Body of pancreas (tissue), 4 donors: Measurements from ENCODE around the gene SETBP1. TPM values are rescaled to one million over a fixed set of nuclear protein-coding genes. Genes with fewer than 3 reads are reported as not detected.

Experiments used
- ATAC-seq: fragments of 150-250 bp; one replicate; pipeline ENCODE4 v1.9.1; 2016
- DNase-seq, 4 donors: peaks; one replicate each; pipeline ENCODE4 v3.0.0-alpha.2; 2019
- H3K27ac ChIP-seq, 4 donors: fragments of 200-600 bp; sonication (generic); 1 replicate in 3 of 4; 2 replicates in 1 of 4; pipeline versions ENCODE4 v1.5.1 to v1.6.1; 2016 to 2019; ENCODE audit warnings: mild to moderate bottlenecking in 1 of 4, mixed read lengths in 1 of 4, moderate library complexity in 1 of 4
- H3K27me3 ChIP-seq, 2 donors: fragments of 200-600 bp; sonication (generic); one replicate each; pipeline ENCODE4 v1.6.0; 2016; ENCODE audit warnings: mild to moderate bottlenecking in 1 of 2
- H3K36me3 ChIP-seq, 2 donors: fragments of 200-600 bp; sonication (generic); replicated peaks in 1 of 2; 2 replicates each; pipeline ENCODE4 v1.5.1; 2016; ENCODE audit warnings: low read depth in 2 of 2; ENCODE audit not compliant: insufficient read depth in 1 of 2
- H3K4me1 ChIP-seq: fragments of 200-600 bp; sonication (generic); one replicate; pipeline ENCODE4 v1.6.0; 2016
- H3K4me3 ChIP-seq, 2 donors: fragments of 200-600 bp; sonication (generic); 1 replicate in 1 of 2; 2 replicates in 1 of 2; pipeline ENCODE4 v1.5.1; 2016 to 2019
- H3K9me3 ChIP-seq, 3 donors: fragments of 200-600 bp; sonication (generic); 1 replicate in 2 of 3; 2 replicates in 1 of 3; pipeline ENCODE4 v1.5.1; 2016
- CTCF ChIP-seq, 7 experiments: fragments of 450-650 bp in 4 of 7; fragments of 200-600 bp in 3 of 7; sonication (generic) in 3 of 7; IDR thresholded peaks; one replicate each; pipeline ENCODE4 v1.5.1; 2016 to 2019; ENCODE audit warnings: antibody characterized with exemption in 7 of 7
- POLR2A ChIP-seq, 3 donors: fragments of 450-650 bp; IDR thresholded peaks; one replicate each; pipeline ENCODE4 v1.6.1; 2016; ENCODE audit warnings: antibody characterized with exemption in 3 of 3, mild to moderate bottlenecking in 2 of 3
- WGBS, 2 donors: methylation state at CpG; one replicate each; pipeline ENCODE4 v1.1.5; 2017; 5-methylcytosine and 5-hydroxymethylcytosine counted together
- intact Hi-C: fragments of 100-400 bp; cut with DNase I; formaldehyde crosslinking; loops from one replicate; pipeline ENCODE4 v1.15.1; 2023
- total RNA-seq, 2 donors: library from RNA; depleted of rRNA; stranded (reverse); fragments of >200 nt; gene quantifications; one replicate each; pipeline ENCODE4 v1.1.0, GENCODE V29; 2016

SETBP1 gene
- total RNA-seq, 2 donors from 2014 or later, result 23.6 to 37.2 TPM

GRCh38 chr18:44685296-44685695 lies 4.6 kb downstream of the SETBP1 start:
- 40 to 53% methylated on average over 6 of the region's 6 CpGs for WGBS, 2 donors
- no peaks in the 10 kb centered on the region for H3K27me3 ChIP-seq
- ATAC-seq (no peak), DNase-seq (no peak)
- intact Hi-C loops, result loop anchor here (10.0 kb wide), 1 partner anchor 110 kb away; no protein-coding TSS in a partner anchor
- no peak overlapping the region for H3K4me3 ChIP-seq
- no peaks in the 10 kb centered on the region for H3K9me3 ChIP-seq
- no peaks in the 10 kb centered on the region for H3K36me3 ChIP-seq
- peak overlapping the region in 3 of 4 donors; percentile 11 to 99 (median 37) for H3K27ac ChIP-seq
- peaks cover 68% of the 10 kb centered on the region for H3K4me1 ChIP-seq
- TF ChIP-seq POLR2A (IDR thresholded peaks at IDR 0.05) (no peak), CTCF (IDR thresholded peaks at IDR 0.05) (no peak)

GRCh38 chr18:44686156-44686555 lies 5.5 kb downstream of the SETBP1 start:
- TF ChIP-seq CTCF (IDR thresholded peaks at IDR 0.05) (no peak), POLR2A (IDR thresholded peaks at IDR 0.05) (no peak)
- no peak for ATAC-seq
- WGBS, 2 donors, result 35 to 58% methylated on average over 1 of the region's 1 CpG
- no peak overlapping the region for H3K4me3 ChIP-seq
- H3K27ac ChIP-seq, result peak overlapping the region in 2 of 4 donors; percentile 11 to 99
- intact Hi-C loops, result loop anchor here (10.0 kb wide), 1 partner anchor 109 kb away; no protein-coding TSS in a partner anchor
- no peak for DNase-seq
- no peaks in the 10 kb centered on the region for H3K36me3 ChIP-seq
- H3K27me3 ChIP-seq, result no peaks in the 10 kb centered on the region
- H3K4me1 ChIP-seq, result peaks cover 74% of the 10 kb centered on the region
- H3K9me3 ChIP-seq, result no peaks in the 10 kb centered on the region

- intact Hi-C loops, result loop anchor here (10.0 kb wide), 1 partner anchor 107 kb away; no protein-coding TSS in a partner anchor
- Histone ChIP-seq H3K27ac (no peak overlapping the region), H3K27me3 (no peaks in the 10 kb centered on the region), H3K36me3 (no peaks in the 10 kb centered on the region), H3K9me3 (no peaks in the 10 kb centered on the region), H3K4me3 (no peak overlapping the region), H3K4me1 (peaks cover 74% of the 10 kb centered on the region)
- ATAC-seq (no peak), DNase-seq (no peak)
- no peak for TF ChIP-seq POLR2A (IDR thresholded peaks at IDR 0.05)
- no peak for TF ChIP-seq CTCF (IDR thresholded peaks at IDR 0.05)
Measured at GRCh38 chr18:44687421-44687820, 6.7 kb downstream of the SETBP1 start.

- DNase-seq, result no peak
- peaks cover 64% of the 10 kb centered on the region for H3K4me1 ChIP-seq
Measured at GRCh38 chr18:44689736-44690135, 9.0 kb downstream of the SETBP1 start.

More at GRCh38 chr18:44689736-44690135, 9.0 kb downstream of the SETBP1 start:
- H3K4me3 ChIP-seq, result no peak overlapping the region
- H3K27me3 ChIP-seq, result no peaks in the 10 kb centered on the region
- H3K36me3 ChIP-seq, result no peaks in the 10 kb centered on the region
- H3K9me3 ChIP-seq, result no peaks in the 10 kb centered on the region
- intact Hi-C loops, result loop anchor here (10.0 kb wide), 1 partner anchor 105 kb away; no protein-coding TSS in a partner anchor
- no peak for TF ChIP-seq CTCF (IDR thresholded peaks at IDR 0.05)
- no peak for TF ChIP-seq POLR2A (IDR thresholded peaks at IDR 0.05)
- no peak overlapping the region for H3K27ac ChIP-seq
- 93 to 94% methylated on average over 3 of the region's 3 CpGs for WGBS, 2 donors
- no peak for ATAC-seq
